ENCODE results near the gene SYPL1. TPM values are rescaled to one million over a fixed set of nuclear protein-coding genes. Genes with fewer than 3 reads are reported as not detected.

The SYPL1 gene
- total RNA-seq, 1 experiment from 2014 or later, result 76.4 TPM

GRCh38 chr7:106089647-106090046 lies 22.5 kb downstream of the SYPL1 start:
- peaks cover 45% of the 10 kb centered on the region for H3K36me3 ChIP-seq (ENCODE audit: insufficient read depth, low read length, poor library complexity, severe bottlenecking)
- intact Hi-C loops (cut with micrococcal nuclease; ENCODE audit: unreplicated experiment), result no loop called here
- CTCF ChIA-PET, result no interaction called here
- H3K27ac ChIP-seq (ENCODE audit: low read depth, low read length, poor library complexity, severe bottlenecking), result no peak overlapping the region
- no peaks in the 10 kb centered on the region for H3K4me1 ChIP-seq (ENCODE audit: insufficient read depth, low read length, poor library complexity, severe bottlenecking)
- no peak for TF ChIP-seq CTCF (conservative IDR thresholded peaks at IDR 0.05; ENCODE audit: low read depth, low read length)
- no peak for TF ChIP-seq EZH2 (IDR thresholded peaks at IDR 0.05; ENCODE audit: borderline replicate concordance, low read depth, low read length, poor library complexity, severe bottlenecking)
- DNase-seq (ENCODE audit: low spot score), result no peak
- POLR2A ChIA-PET (ENCODE audit: low non-redundant PET), result no interaction called here
- H3K4me3 ChIP-seq (ENCODE audit: low read depth, low read length, poor library complexity, severe bottlenecking), result no peak overlapping the region
- no TSS peak for BruUV-seq (replicated peaks)
- no peaks in the 10 kb centered on the region for H3K9me3 ChIP-seq (ENCODE audit: low read depth, low read length, poor library complexity, severe bottlenecking)
- no peaks in the 10 kb centered on the region for H3K27me3 ChIP-seq (replicated peaks; ENCODE audit: insufficient read depth, low read depth, low read length, poor library complexity)

DNA sequence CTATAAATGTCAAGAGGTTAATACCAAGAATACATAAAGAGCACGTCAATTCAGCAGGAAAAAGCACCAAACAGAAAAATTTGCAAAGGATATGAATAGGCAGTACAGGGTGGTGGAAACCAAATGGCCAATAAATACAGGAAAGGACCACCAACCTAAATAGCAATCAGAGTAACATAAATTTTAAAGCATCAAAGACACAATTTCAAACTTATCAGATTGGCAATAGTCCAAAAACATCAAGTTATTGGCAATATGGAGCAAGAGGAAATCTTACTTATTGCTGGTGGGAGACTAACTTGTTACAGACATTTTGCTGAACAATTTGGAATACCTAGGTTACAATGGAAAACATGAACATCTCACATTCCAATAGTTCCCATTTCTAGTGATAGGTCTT lies 24.1 kb downstream of the SYPL1 start:
- Histone ChIP-seq H3K36me3 (ENCODE audit: insufficient read depth, low read length, poor library complexity, severe bottlenecking) (peaks cover 34% of the 10 kb centered on the region), H3K4me3 (ENCODE audit: low read depth, low read length, poor library complexity, severe bottlenecking) (no peak overlapping the region), H3K4me1 (ENCODE audit: insufficient read depth, low read length, poor library complexity, severe bottlenecking) (no peaks in the 10 kb centered on the region), H3K9me3 (ENCODE audit: low read depth, low read length, poor library complexity, severe bottlenecking) (no peaks in the 10 kb centered on the region), H3K27ac (ENCODE audit: low read depth, low read length, poor library complexity, severe bottlenecking) (no peak overlapping the region), H3K27me3 (replicated peaks; ENCODE audit: insufficient read depth, low read depth, low read length, poor library complexity) (no peaks in the 10 kb centered on the region)
- intact Hi-C loops (cut with micrococcal nuclease; ENCODE audit: unreplicated experiment), result no loop called here
- no peak for DNase-seq (ENCODE audit: low spot score)
- ChIA-PET CTCF (no interaction called here), POLR2A (ENCODE audit: low non-redundant PET) (no interaction called here)
- BruUV-seq (replicated peaks), result no TSS peak
- TF ChIP-seq CTCF (conservative IDR thresholded peaks at IDR 0.05; ENCODE audit: low read depth, low read length) (no peak), EZH2 (IDR thresholded peaks at IDR 0.05; ENCODE audit: borderline replicate concordance, low read depth, low read length, poor library complexity, severe bottlenecking) (no peak)

DNA sequence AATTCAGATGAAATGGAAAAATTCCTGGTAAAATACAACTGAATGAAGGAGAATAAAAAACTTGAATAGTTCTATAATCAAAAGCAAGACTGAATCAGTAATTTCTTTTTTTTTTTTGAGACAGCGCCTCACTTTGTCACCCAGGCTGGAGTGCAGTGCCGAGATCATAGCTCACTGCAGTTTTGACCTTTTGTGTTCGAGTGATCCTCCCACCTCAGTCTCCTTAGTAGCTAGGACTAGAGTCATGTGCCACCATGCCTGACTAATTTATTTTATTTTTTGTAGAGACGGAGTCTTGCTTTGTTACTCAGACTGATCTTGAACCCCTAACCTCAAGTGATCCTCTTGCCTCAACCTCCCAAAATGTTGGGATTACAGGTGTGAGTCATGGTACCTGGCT lies 26.1 kb downstream of the SYPL1 start:
- intact Hi-C loops (cut with micrococcal nuclease; ENCODE audit: unreplicated experiment), result no loop called here
- H3K4me3 ChIP-seq (ENCODE audit: low read depth, low read length, poor library complexity, severe bottlenecking), result no peak overlapping the region
- POLR2A ChIA-PET (ENCODE audit: low non-redundant PET), result no interaction called here
- no peaks in the 10 kb centered on the region for H3K9me3 ChIP-seq (ENCODE audit: low read depth, low read length, poor library complexity, severe bottlenecking)
- CTCF ChIA-PET, result interaction anchor here (0.6 kb wide), 1 partner anchor 21 kb away, joined by 3 read pairs; no protein-coding TSS in a partner anchor
- no peaks in the 10 kb centered on the region for H3K4me1 ChIP-seq (ENCODE audit: insufficient read depth, low read length, poor library complexity, severe bottlenecking)
- no TSS peak for BruUV-seq (replicated peaks)
- H3K27ac ChIP-seq (ENCODE audit: low read depth, low read length, poor library complexity, severe bottlenecking), result no peak overlapping the region
- H3K36me3 ChIP-seq (ENCODE audit: insufficient read depth, low read length, poor library complexity, severe bottlenecking), result peaks cover 14% of the 10 kb centered on the region
- no peak for TF ChIP-seq CTCF (conservative IDR thresholded peaks at IDR 0.05; ENCODE audit: low read depth, low read length)
- no peak for TF ChIP-seq EZH2 (IDR thresholded peaks at IDR 0.05; ENCODE audit: borderline replicate concordance, low read depth, low read length, poor library complexity, severe bottlenecking)
- DNase-seq (ENCODE audit: low spot score), result no peak
- no peaks in the 10 kb centered on the region for H3K27me3 ChIP-seq (replicated peaks; ENCODE audit: insufficient read depth, low read depth, low read length, poor library complexity)
